GM12878 (cell line): Measurements from ENCODE around the gene RUVBL2. TPM values are rescaled to one million over a fixed set of nuclear protein-coding genes. Genes with fewer than 3 reads are reported as not detected.

Source experiments
- ATF7 ChIP-seq: fragments of 450-650 bp; IDR thresholded peaks from 2 replicates; pipeline ENCODE4 v1.6.1; 2016; ENCODE audit warnings: low read depth, mild to moderate bottlenecking
- CHD2 ChIP-seq: IDR thresholded peaks from 2 replicates; pipeline ENCODE4 v1.6.1; 2011; ENCODE audit warnings: low read depth, low read length, improper control_type of control experiment, borderline replicate concordance
- ESRRA ChIP-seq: IDR thresholded peaks from 2 replicates; pipeline ENCODE4 v1.6.1; 2012; ENCODE audit warnings: mild to moderate bottlenecking, low read length, improper control_type of control experiment
- FOXM1 ChIP-seq: IDR thresholded peaks from 2 replicates; pipeline ENCODE4 v1.6.1; 2012; ENCODE audit warnings: low read depth, mild to moderate bottlenecking, inconsistent platforms, low read length, moderate library complexity
- GATAD2B ChIP-seq: fragments of 450-650 bp; conservative IDR thresholded peaks from 2 replicates; pipeline ENCODE4 v1.6.1; 2017; ENCODE audit warnings: low read depth, mild to moderate bottlenecking, moderate library complexity
- HCFC1 ChIP-seq: fragments of 150-350 bp; IDR thresholded peaks from 2 replicates; pipeline ENCODE4 v1.6.1; 2014; ENCODE audit warnings: low read length
- JUNB ChIP-seq: IDR thresholded peaks from 2 replicates; pipeline ENCODE4 v1.6.1; 2016; ENCODE audit warnings: antibody characterized with exemption, mild to moderate bottlenecking
- MXI1 ChIP-seq: fragments of 150-350 bp; IDR thresholded peaks from 2 replicates; pipeline ENCODE4 v1.6.1; 2011; ENCODE audit warnings: low read depth, mild to moderate bottlenecking, inconsistent platforms, low read length, improper control_type of control experiment
- NBN ChIP-seq: fragments of 450-650 bp; IDR thresholded peaks from 2 replicates; pipeline ENCODE4 v1.6.1; 2016
- NR2C1 ChIP-seq: fragments of 450-650 bp; IDR thresholded peaks from 2 replicates; pipeline ENCODE4 v1.6.1; 2017; ENCODE audit warnings: antibody characterized with exemption, mild to moderate bottlenecking, moderate library complexity
- PBX3 ChIP-seq: IDR thresholded peaks from 2 replicates; pipeline ENCODE4 v1.6.1; 2011; ENCODE audit warnings: mild to moderate bottlenecking, low read depth, low read length, moderate library complexity; ENCODE audit not compliant: insufficient replicate concordance
- POU2F2 ChIP-seq: IDR thresholded peaks from 3 replicates; pipeline ENCODE4 v1.6.1; 2011; ENCODE audit warnings: low read depth, mild to moderate bottlenecking, low read length, borderline replicate concordance
- RFX5 ChIP-seq: IDR thresholded peaks from 2 replicates; pipeline ENCODE4 v1.6.1; 2011; ENCODE audit warnings: low read depth, low read length, improper control_type of control experiment
- SIN3A ChIP-seq: IDR thresholded peaks from 2 replicates; pipeline ENCODE4 v1.6.1; 2012; ENCODE audit warnings: low read depth, low read length, improper control_type of control experiment
- SPI1 ChIP-seq: IDR thresholded peaks from 2 replicates; pipeline ENCODE4 v1.6.1; 2011; ENCODE audit warnings: low read depth, mild to moderate bottlenecking, low read length, moderate library complexity, borderline replicate concordance; ENCODE audit not compliant: insufficient read depth
- STAT3 ChIP-seq: IDR thresholded peaks from 2 replicates; pipeline ENCODE4 v1.6.1; 2011; ENCODE audit warnings: low read depth, low read length, improper control_type of control experiment
- TCF3 ChIP-seq: IDR thresholded peaks from 2 replicates; pipeline ENCODE4 v1.6.1; 2012; ENCODE audit warnings: low read depth, mild to moderate bottlenecking, low read length, borderline replicate concordance; ENCODE audit not compliant: insufficient read depth
- WRNIP1 ChIP-seq: IDR thresholded peaks from 2 replicates; pipeline ENCODE4 v1.6.1; 2011; ENCODE audit warnings: low read depth, low read length, improper control_type of control experiment, borderline replicate concordance
- polyA plus RNA-seq, 11 experiments: library from polyadenylated mRNA; depleted of rRNA in 4 of 11; unstranded in 6 of 11; stranded (reverse) in 5 of 11; fragments of >200 nt; fragmentation: Nextera tagmentation in 4 of 11; fragmentation: Illumina TruSeq in 1 of 11; extraction: Ambion mirVana in 4 of 11; extraction: Trizol in 1 of 11; gene quantifications; 1 replicate in 1 of 11; 2 replicates in 10 of 11; pipeline versions ENCODE4 v1.2.1 to v1.2.3, GENCODE V29; 2011 to 2016; ENCODE audit warnings: inconsistent platforms in 2 of 11, missing spikeins in 2 of 11, low read depth in 1 of 11
- total RNA-seq, 4 experiments: library from RNA; depleted of rRNA in 3 of 4; stranded (reverse); fragments of >200 nt in 3 of 4; fragmentation: Illumina TruSeq in 1 of 4; extraction: Trizol in 1 of 4; gene quantifications; 2 replicates each; pipeline versions ENCODE4 v1.2.1 to v1.2.3, GENCODE V29; 2013 to 2021
- TF ChIP-seq, protein P1 (sequence below): fragments of 450-650 bp; IDR thresholded peaks from 2 replicates; pipeline ENCODE4 v1.6.1; 2017; ENCODE audit warnings: mild to moderate bottlenecking
- TF ChIP-seq, protein P2 (sequence below): fragments of 450-650 bp; IDR thresholded peaks from 2 replicates; pipeline ENCODE4 v1.6.1; 2016; ENCODE audit warnings: mild to moderate bottlenecking
- TF ChIP-seq, protein P3 (sequence below): fragments of 450-650 bp; IDR thresholded peaks from 2 replicates; pipeline ENCODE4 v1.6.1; 2017; ENCODE audit warnings: mild to moderate bottlenecking, moderate library complexity

Gene RUVBL2
- total and polyA plus RNA-seq, 10 of the 15 experiments (the other 5 are each of a cell fraction or from before 2014, with no cell fraction given): 33.8 to 224 (median 125) TPM

- TF ChIP-seq HCFC1 (peak; percentile 91), GATAD2B (peak; percentile 83), RFX5 (no peak), CHD2 (0 out of 2 replicates have a peak, but pooled peaks have one; percentile 11), POU2F2 (peak; percentile 65; the same call in 1 of the 3 replicates), FOXM1 (no peak), JUNB (no peak), NR2C1 (peak; percentile 72), STAT3 (no peak), ATF7 (no peak), ESRRA (0 out of 2 replicates have a peak, but pooled peaks have one; percentile 13), SPI1 (peak; percentile 28; the same call in 1 of the 2 replicates), WRNIP1 (no peak), NBN (0 out of 2 replicates have a peak, but pooled peaks have one; percentile 7), TCF3 (peak; percentile 66; the same call in 1 of the 2 replicates), SIN3A (peak; percentile 89), PBX3 (peak; percentile 74), MXI1 (peak; percentile 49)
- TF ChIP-seq, protein P1, sequence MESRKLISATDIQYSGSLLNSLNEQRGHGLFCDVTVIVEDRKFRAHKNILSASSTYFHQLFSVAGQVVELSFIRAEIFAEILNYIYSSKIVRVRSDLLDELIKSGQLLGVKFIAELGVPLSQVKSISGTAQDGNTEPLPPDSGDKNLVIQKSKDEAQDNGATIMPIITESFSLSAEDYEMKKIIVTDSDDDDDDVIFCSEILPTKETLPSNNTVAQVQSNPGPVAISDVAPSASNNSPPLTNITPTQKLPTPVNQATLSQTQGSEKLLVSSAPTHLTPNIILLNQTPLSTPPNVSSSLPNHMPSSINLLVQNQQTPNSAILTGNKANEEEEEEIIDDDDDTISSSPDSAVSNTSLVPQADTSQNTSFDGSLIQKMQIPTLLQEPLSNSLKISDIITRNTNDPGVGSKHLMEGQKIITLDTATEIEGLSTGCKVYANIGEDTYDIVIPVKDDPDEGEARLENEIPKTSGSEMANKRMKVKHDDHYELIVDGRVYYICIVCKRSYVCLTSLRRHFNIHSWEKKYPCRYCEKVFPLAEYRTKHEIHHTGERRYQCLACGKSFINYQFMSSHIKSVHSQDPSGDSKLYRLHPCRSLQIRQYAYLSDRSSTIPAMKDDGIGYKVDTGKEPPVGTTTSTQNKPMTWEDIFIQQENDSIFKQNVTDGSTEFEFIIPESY: no peak
- TF ChIP-seq, protein P2, sequence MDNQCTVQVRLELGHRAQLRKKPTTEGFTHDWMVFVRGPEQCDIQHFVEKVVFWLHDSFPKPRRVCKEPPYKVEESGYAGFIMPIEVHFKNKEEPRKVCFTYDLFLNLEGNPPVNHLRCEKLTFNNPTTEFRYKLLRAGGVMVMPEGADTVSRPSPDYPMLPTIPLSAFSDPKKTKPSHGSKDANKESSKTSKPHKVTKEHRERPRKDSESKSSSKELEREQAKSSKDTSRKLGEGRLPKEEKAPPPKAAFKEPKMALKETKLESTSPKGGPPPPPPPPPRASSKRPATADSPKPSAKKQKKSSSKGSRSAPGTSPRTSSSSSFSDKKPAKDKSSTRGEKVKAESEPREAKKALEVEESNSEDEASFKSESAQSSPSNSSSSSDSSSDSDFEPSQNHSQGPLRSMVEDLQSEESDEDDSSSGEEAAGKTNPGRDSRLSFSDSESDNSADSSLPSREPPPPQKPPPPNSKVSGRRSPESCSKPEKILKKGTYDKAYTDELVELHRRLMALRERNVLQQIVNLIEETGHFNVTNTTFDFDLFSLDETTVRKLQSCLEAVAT: no peak; the same call in 1 of the 2 replicates
- TF ChIP-seq, protein P3, sequence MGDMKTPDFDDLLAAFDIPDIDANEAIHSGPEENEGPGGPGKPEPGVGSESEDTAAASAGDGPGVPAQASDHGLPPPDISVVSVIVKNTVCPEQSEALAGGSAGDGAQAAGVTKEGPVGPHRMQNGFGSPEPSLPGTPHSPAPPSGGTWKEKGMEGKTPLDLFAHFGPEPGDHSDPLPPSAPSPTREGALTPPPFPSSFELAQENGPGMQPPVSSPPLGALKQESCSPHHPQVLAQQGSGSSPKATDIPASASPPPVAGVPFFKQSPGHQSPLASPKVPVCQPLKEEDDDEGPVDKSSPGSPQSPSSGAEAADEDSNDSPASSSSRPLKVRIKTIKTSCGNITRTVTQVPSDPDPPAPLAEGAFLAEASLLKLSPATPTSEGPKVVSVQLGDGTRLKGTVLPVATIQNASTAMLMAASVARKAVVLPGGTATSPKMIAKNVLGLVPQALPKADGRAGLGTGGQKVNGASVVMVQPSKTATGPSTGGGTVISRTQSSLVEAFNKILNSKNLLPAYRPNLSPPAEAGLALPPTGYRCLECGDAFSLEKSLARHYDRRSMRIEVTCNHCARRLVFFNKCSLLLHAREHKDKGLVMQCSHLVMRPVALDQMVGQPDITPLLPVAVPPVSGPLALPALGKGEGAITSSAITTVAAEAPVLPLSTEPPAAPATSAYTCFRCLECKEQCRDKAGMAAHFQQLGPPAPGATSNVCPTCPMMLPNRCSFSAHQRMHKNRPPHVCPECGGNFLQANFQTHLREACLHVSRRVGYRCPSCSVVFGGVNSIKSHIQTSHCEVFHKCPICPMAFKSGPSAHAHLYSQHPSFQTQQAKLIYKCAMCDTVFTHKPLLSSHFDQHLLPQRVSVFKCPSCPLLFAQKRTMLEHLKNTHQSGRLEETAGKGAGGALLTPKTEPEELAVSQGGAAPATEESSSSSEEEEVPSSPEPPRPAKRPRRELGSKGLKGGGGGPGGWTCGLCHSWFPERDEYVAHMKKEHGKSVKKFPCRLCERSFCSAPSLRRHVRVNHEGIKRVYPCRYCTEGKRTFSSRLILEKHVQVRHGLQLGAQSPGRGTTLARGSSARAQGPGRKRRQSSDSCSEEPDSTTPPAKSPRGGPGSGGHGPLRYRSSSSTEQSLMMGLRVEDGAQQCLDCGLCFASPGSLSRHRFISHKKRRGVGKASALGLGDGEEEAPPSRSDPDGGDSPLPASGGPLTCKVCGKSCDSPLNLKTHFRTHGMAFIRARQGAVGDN: no peak
These were observed 38.9 kb upstream of the RUVBL2 start, which contains the start of gene BAX (continued) for GRCh38 chr19:48954595-48955307.
